Mucosa of stomach (tissue), 1 donor: ENCODE results near the gene DPF3.

Source experiments
- H3K27me3 ChIP-seq: one replicate; pipeline ENCODE4 v1.7.0; 2013; ENCODE audit warnings: mild to moderate bottlenecking, low read length; ENCODE audit not compliant: control insufficient read depth, insufficient read depth
- H3K36me3 ChIP-seq: one replicate; pipeline ENCODE4 v1.7.0; 2013; ENCODE audit warnings: low read length; ENCODE audit not compliant: control insufficient read depth, insufficient read depth
- H3K4me1 ChIP-seq: one replicate; pipeline ENCODE4 v1.7.0; 2013; ENCODE audit warnings: mild to moderate bottlenecking, low read length; ENCODE audit not compliant: control insufficient read depth, insufficient read depth
- H3K4me3 ChIP-seq: one replicate; pipeline ENCODE4 v1.7.0; 2013; ENCODE audit warnings: low read length
- H3K9ac ChIP-seq: one replicate; pipeline ENCODE4 v1.7.0; 2013; ENCODE audit warnings: mild to moderate bottlenecking, low read length, moderate library complexity
- H3K9me3 ChIP-seq: one replicate; pipeline ENCODE4 v1.7.0; 2013; ENCODE audit warnings: mild to moderate bottlenecking, low read length, moderate library complexity; ENCODE audit not compliant: control insufficient read depth
- donor health status: Pancreatic carcinoma.

Gene DPF3

GRCh38 chr14:72786378-72787350 is 107.2 kb downstream of the DPF3 start:
- Histone ChIP-seq H3K27me3 (no peaks in the 10 kb centered on the region), H3K4me1 (no peaks in the 10 kb centered on the region), H3K9me3 (no peaks in the 10 kb centered on the region), H3K9ac (no peak overlapping the region), H3K36me3 (no peaks in the 10 kb centered on the region), H3K4me3 (no peak overlapping the region)

- Histone ChIP-seq H3K9ac (no peak overlapping the region), H3K27me3 (no peaks in the 10 kb centered on the region), H3K4me1 (no peaks in the 10 kb centered on the region), H3K9me3 (no peaks in the 10 kb centered on the region), H3K36me3 (no peaks in the 10 kb centered on the region), H3K4me3 (no peak overlapping the region)
These were observed 110.2 kb downstream of the DPF3 start for GRCh38 chr14:72783741-72784140.

GRCh38 chr14:72782817-72783216 is 111.1 kb downstream of the DPF3 start:
- Histone ChIP-seq H3K9me3 (no peaks in the 10 kb centered on the region), H3K4me1 (no peaks in the 10 kb centered on the region), H3K27me3 (no peaks in the 10 kb centered on the region), H3K9ac (no peak overlapping the region), H3K36me3 (no peaks in the 10 kb centered on the region), H3K4me3 (no peak overlapping the region)

GRCh38 chr14:72781561-72782508 is 112.1 kb downstream of the DPF3 start:
- H3K9me3 ChIP-seq: no peaks in the 10 kb centered on the region
- H3K27me3 ChIP-seq: no peaks in the 10 kb centered on the region
- H3K4me3 ChIP-seq: no peak overlapping the region
- H3K9ac ChIP-seq: no peak overlapping the region
- no peaks in the 10 kb centered on the region for H3K4me1 ChIP-seq
- no peaks in the 10 kb centered on the region for H3K36me3 ChIP-seq

- Histone ChIP-seq H3K4me1 (no peaks in the 10 kb centered on the region), H3K27me3 (no peaks in the 10 kb centered on the region), H3K9me3 (no peaks in the 10 kb centered on the region), H3K36me3 (no peaks in the 10 kb centered on the region), H3K9ac (no peak overlapping the region), H3K4me3 (no peak overlapping the region)
These were observed 113.2 kb downstream of the DPF3 start for GRCh38 chr14:72780751-72781150.

- Histone ChIP-seq H3K9me3 (no peaks in the 10 kb centered on the region), H3K27me3 (no peaks in the 10 kb centered on the region), H3K4me3 (no peak overlapping the region), H3K4me1 (no peaks in the 10 kb centered on the region), H3K9ac (no peak overlapping the region), H3K36me3 (no peaks in the 10 kb centered on the region)
These were observed 114.2 kb downstream of the DPF3 start for GRCh38 chr14:72779679-72780078.

GRCh38 chr14:72777636-72778035 is 116.3 kb downstream of the DPF3 start:
- Histone ChIP-seq H3K4me1 (no peaks in the 10 kb centered on the region), H3K9me3 (no peaks in the 10 kb centered on the region), H3K27me3 (no peaks in the 10 kb centered on the region), H3K4me3 (no peak overlapping the region), H3K9ac (no peak overlapping the region), H3K36me3 (no peaks in the 10 kb centered on the region)

GRCh38 chr14:72776701-72777261 is 117.1 kb downstream of the DPF3 start:
- H3K27me3 ChIP-seq: no peaks in the 10 kb centered on the region
- H3K9ac ChIP-seq: no peak overlapping the region
- no peaks in the 10 kb centered on the region for H3K4me1 ChIP-seq
- no peak overlapping the region for H3K4me3 ChIP-seq
- H3K9me3 ChIP-seq: no peaks in the 10 kb centered on the region
- no peaks in the 10 kb centered on the region for H3K36me3 ChIP-seq

- Histone ChIP-seq H3K27me3 (no peaks in the 10 kb centered on the region), H3K36me3 (no peaks in the 10 kb centered on the region), H3K9ac (no peak overlapping the region), H3K4me1 (no peaks in the 10 kb centered on the region), H3K9me3 (no peaks in the 10 kb centered on the region), H3K4me3 (no peak overlapping the region)
These were observed 117.9 kb downstream of the DPF3 start for GRCh38 chr14:72775923-72776554.

GRCh38 chr14:72774894-72775620 is 118.8 kb downstream of the DPF3 start:
- H3K4me1 ChIP-seq: no peaks in the 10 kb centered on the region
- H3K9me3 ChIP-seq: no peaks in the 10 kb centered on the region
- H3K27me3 ChIP-seq: no peaks in the 10 kb centered on the region
- no peak overlapping the region for H3K4me3 ChIP-seq
- H3K36me3 ChIP-seq: no peaks in the 10 kb centered on the region
- H3K9ac ChIP-seq: no peak overlapping the region

GRCh38 chr14:72774141-72774540 is 119.8 kb downstream of the DPF3 start:
- no peaks in the 10 kb centered on the region for H3K9me3 ChIP-seq
- H3K9ac ChIP-seq: no peak overlapping the region
- H3K4me3 ChIP-seq: no peak overlapping the region
- no peaks in the 10 kb centered on the region for H3K27me3 ChIP-seq
- H3K36me3 ChIP-seq: no peaks in the 10 kb centered on the region
- H3K4me1 ChIP-seq: no peaks in the 10 kb centered on the region
